ENCODE data around the gene CD36. TPM values are rescaled to one million over a fixed set of nuclear protein-coding genes. Genes with fewer than 3 reads are reported as not detected.
A peak's percentile ranks its signal among the peaks of the same experiment; 100 is the strongest.

Gene CD36
- total RNA-seq, 6 donors from 2014 or later: 92.9 to 157 (median 111) TPM

GRCh38 chr7:80607136-80607535 is 31.3 kb upstream of the CD36 start:
- no peaks in the 10 kb centered on the region for H3K27me3 ChIP-seq
- WGBS, 2 donors: 41 to 56% methylated on average over 1 of the region's 1 CpG
- H3K4me3 ChIP-seq: no peak overlapping the region
- TF ChIP-seq EP300 (IDR thresholded peaks at IDR 0.05): no peak
- no peak for TF ChIP-seq CTCF (IDR thresholded peaks at IDR 0.05)
- no peak for TF ChIP-seq POLR2A (IDR thresholded peaks at IDR 0.05)
- TF ChIP-seq POLR2AphosphoS5 (IDR thresholded peaks at IDR 0.05): no peak
- H3K36me3 ChIP-seq: no peaks in the 10 kb centered on the region
- peaks cover 6 to 14% (median 11%) of the 10 kb centered on the region in 4 donors for H3K4me1 ChIP-seq
- peak overlapping the region in 1 of 4 donors; percentile 13 for H3K27ac ChIP-seq
- no peaks in the 10 kb centered on the region for H3K9me3 ChIP-seq
- ATAC-seq (ENCODE audit: low FRiP score in 2 of 2) (no peak), DNase-seq (no peak)

GRCh38 chr7:80608336-80608735 is 30.1 kb upstream of the CD36 start:
- Histone ChIP-seq H3K4me1 (peaks cover 6 to 21% (median 15%) of the 10 kb centered on the region in 4 donors), H3K36me3 (no peaks in the 10 kb centered on the region), H3K9me3 (no peaks in the 10 kb centered on the region), H3K4me3 (no peak overlapping the region), H3K27ac (no peak overlapping the region), H3K27me3 (no peaks in the 10 kb centered on the region)
- DNase-seq (no peak), ATAC-seq (ENCODE audit: low FRiP score in 2 of 2) (no peak)
- TF ChIP-seq CTCF (IDR thresholded peaks at IDR 0.05) (no peak), EP300 (IDR thresholded peaks at IDR 0.05) (no peak)

- 84 to 92% methylated on average over 1 of the region's 1 CpG for whole genome bisulfite sequencing, 2 donors
- no peaks in the 10 kb centered on the region for H3K27me3 ChIP-seq
- H3K27ac ChIP-seq: peak overlapping the region in 1 of 4 donors; percentile 2
- H3K36me3 ChIP-seq: no peaks in the 10 kb centered on the region
- H3K4me1 ChIP-seq: peaks cover 13 to 25% (median 23%) of the 10 kb centered on the region in 4 donors
- ATAC-seq (ENCODE audit: low FRiP score in 2 of 2) (no peak), DNase-seq (no peak)
- no peaks in the 10 kb centered on the region for H3K9me3 ChIP-seq
- H3K4me3 ChIP-seq: no peak overlapping the region
- TF ChIP-seq POLR2AphosphoS5 (IDR thresholded peaks at IDR 0.05): no peak
- TF ChIP-seq EP300 (IDR thresholded peaks at IDR 0.05): no peak
- no peak for TF ChIP-seq CTCF (IDR thresholded peaks at IDR 0.05)
- no peak for TF ChIP-seq POLR2A (IDR thresholded peaks at IDR 0.05)
Measured at GRCh38 chr7:80609751-80610150, 28.7 kb upstream of the CD36 start.

- no peak for DNase-seq
- WGBS, 2 donors: 57 to 68% methylated on average over 3 of the region's 3 CpGs
- Histone ChIP-seq H3K36me3 (no peaks in the 10 kb centered on the region), H3K4me3 (no peak overlapping the region), H3K27me3 (no peaks in the 10 kb centered on the region), H3K9me3 (no peaks in the 10 kb centered on the region), H3K4me1 (peaks cover 19 to 34% (median 27%) of the 10 kb centered on the region in 4 donors), H3K27ac (peak overlapping the region in 3 of 4 donors; percentile 29 to 56 (median 37))
- TF ChIP-seq EP300 (IDR thresholded peaks at IDR 0.05): no peak
- no peak for TF ChIP-seq POLR2A (IDR thresholded peaks at IDR 0.05)
- TF ChIP-seq CTCF (IDR thresholded peaks at IDR 0.05): no peak
- TF ChIP-seq POLR2AphosphoS5 (IDR thresholded peaks at IDR 0.05): no peak
- no peak for ATAC-seq (ENCODE audit: low FRiP score in 2 of 2)
Measured at GRCh38 chr7:80611353-80611752, 27.1 kb upstream of the CD36 start.

- DNase-seq (peak in 1 of 2 donors; percentile 56), ATAC-seq (ENCODE audit: low FRiP score in 2 of 2) (no peak)
- Histone ChIP-seq H3K9me3 (no peaks in the 10 kb centered on the region), H3K27ac (peak overlapping the region in 3 of 4 donors; percentile 29 to 56 (median 37)), H3K36me3 (no peaks in the 10 kb centered on the region), H3K4me1 (peaks cover 19 to 34% (median 26%) of the 10 kb centered on the region in 4 donors), H3K27me3 (no peaks in the 10 kb centered on the region), H3K4me3 (no peak overlapping the region)
- 33 to 34% methylated on average over 2 of the region's 2 CpGs for WGBS, 2 donors
- TF ChIP-seq POLR2AphosphoS5 (IDR thresholded peaks at IDR 0.05): no peak
- TF ChIP-seq POLR2A (IDR thresholded peaks at IDR 0.05): no peak
- no peak for TF ChIP-seq EP300 (IDR thresholded peaks at IDR 0.05)
- no peak for TF ChIP-seq CTCF (IDR thresholded peaks at IDR 0.05)
Measured at GRCh38 chr7:80611779-80612178, 26.7 kb upstream of the CD36 start.

All from upper lobe of left lung (tissue), 6 donors.